Activated CD4-positive, alpha-beta memory T cell treated with anti-CD3 and anti-CD28 coated beads for 36 hours (primary cell): ENCODE data around the gene TMEM131L. TPM values are rescaled to one million over a fixed set of nuclear protein-coding genes. Genes with fewer than 3 reads are reported as not detected.
"Not testable (repeated sequence)": the region's sequence is repeated elsewhere in the genome, so short reads cannot be mapped to it uniquely, and the experiment has no call there.

ENCODE experiments used
- CTCF ChIA-PET: fragments of 350-600 bp; sonication (Branson Sonifier 250); formaldehyde crosslinking; loops from one replicate; lab custom pipeline; 2021; ENCODE audit warnings: antibody characterized with exemption, inconsistent platforms; lab: Charles Lee
- POLR2A ChIA-PET: fragments of 350-600 bp; sonication (Branson Sonifier 250); formaldehyde crosslinking; loops from one replicate; lab custom pipeline; 2021; ENCODE audit warnings: antibody characterized with exemption; lab: Charles Lee
- DNase-seq: peaks from one replicate; pipeline ENCODE4 v3.0.0-alpha.2; 2020
- H3K27ac Mint-ChIP-seq: one replicate; pipeline ENCODE4 v1.8.0; 2021; ENCODE audit warnings: mixed read lengths
- H3K27me3 Mint-ChIP-seq: one replicate; pipeline ENCODE4 v1.8.0; 2021; ENCODE audit warnings: mixed read lengths
- H3K36me3 Mint-ChIP-seq: one replicate; pipeline ENCODE4 v1.8.0; 2021; ENCODE audit warnings: mixed read lengths
- H3K4me1 Mint-ChIP-seq: one replicate; pipeline ENCODE4 v1.8.0; 2021; ENCODE audit warnings: low read depth, mixed read lengths
- H3K4me3 Mint-ChIP-seq: one replicate; pipeline ENCODE4 v1.8.0; 2021; ENCODE audit warnings: mild to moderate bottlenecking, mixed read lengths
- H3K9me3 Mint-ChIP-seq: one replicate; pipeline ENCODE4 v1.8.0; 2021; ENCODE audit warnings: mixed read lengths
- intact Hi-C: fragments of 100-400 bp; cut with micrococcal nuclease; formaldehyde crosslinking; loops from one replicate; pipeline ENCODE4 v1.15.1; 2023
- total RNA-seq, 2 experiments: library from RNA; stranded (reverse); gene quantifications; one replicate each; pipeline ENCODE4 v1.2.3, GENCODE V29; 2021

Gene TMEM131L
- total RNA-seq, 2 experiments from 2014 or later = 32.7 to 33.3 TPM

DNA sequence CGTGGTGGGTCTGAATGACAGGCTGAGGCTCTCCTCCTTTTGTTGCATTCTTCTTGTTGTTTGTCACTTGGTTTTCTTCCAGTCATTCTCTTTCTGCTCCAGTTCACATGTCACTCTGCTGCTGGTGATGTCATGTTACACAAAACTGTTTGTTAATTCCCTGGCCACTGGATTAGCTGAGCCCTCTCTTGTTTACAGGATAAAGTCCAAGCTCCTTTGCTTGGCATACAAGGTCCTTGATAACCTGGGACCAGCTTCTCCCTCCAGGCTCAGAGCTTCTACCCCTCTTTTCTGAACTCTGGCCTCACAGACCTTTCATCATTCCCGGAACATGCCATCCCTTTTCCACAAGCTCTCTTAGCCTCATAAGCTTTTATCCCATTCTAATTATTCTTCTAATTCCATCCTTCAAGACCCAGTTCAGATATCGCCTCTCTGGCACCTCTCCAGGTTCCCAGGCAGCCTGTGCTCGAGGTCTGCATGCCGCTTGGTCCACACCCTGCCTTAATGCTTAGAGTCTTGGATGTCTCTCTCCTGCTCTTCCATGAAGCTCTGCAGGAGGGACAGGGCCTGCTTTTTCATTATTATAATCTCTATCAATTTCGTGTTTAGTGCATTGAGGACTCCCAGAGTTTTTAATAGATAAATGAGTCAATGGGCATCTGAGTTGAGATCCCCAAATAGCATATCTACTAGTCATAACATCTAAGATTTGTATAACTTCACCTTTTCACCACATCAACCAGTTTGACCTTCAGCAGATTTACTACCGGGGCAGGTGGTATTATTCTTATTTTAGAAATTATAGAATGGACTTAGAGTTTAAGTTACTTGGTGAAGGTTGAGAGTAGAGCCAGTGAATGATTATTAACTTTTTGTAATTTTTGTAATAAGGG lies 98.7 kb downstream of the TMEM131L start:
- Mint-ChIP-seq H3K27ac (no peak overlapping the region), H3K27me3 (no peaks in the 10 kb centered on the region), H3K9me3 (peaks cover 9% of the 10 kb centered on the region), H3K4me1 (peaks cover 56% of the 10 kb centered on the region), H3K4me3 (no peak overlapping the region), H3K36me3 (peaks cover 34% of the 10 kb centered on the region)
- DNase-seq = no peak
- intact Hi-C loops = no loop called here
- POLR2A ChIA-PET = no interaction called here
- CTCF ChIA-PET = interaction anchor here (1.1 to 1.7 kb wide), 2 partner anchors 9 to 408 kb away, joined by 3 to 9 read pairs; no protein-coding TSS in a partner anchor

DNA sequence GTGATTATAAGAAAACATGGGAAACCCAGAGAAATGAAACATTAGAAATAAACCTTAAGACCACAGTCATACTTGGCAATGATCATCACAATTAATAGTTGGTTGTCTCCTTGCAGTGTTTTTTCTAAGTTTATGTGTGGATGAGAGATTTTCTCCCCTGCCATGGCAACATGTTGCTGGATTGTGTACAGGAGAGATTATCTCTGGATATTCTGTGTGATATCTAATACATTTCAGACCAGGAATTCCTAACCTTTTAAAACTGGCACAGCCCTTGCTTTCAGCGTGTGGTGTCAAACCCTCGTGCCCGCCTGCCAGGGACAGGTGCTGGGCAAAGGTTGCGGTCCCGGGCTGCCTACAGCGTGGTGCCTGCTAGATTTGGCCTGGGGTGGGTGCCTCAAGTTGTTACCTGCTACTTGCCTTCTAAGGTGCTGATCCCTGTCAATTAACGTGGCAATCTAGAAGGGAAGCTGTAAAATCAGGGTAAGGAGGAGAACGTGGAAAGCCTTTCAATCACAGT lies 100.5 kb downstream of the TMEM131L start:
- ChIA-PET POLR2A (no interaction called here), CTCF (no interaction called here)
- Mint-ChIP-seq H3K36me3 (peaks cover 17% of the 10 kb centered on the region), H3K27ac (no peak overlapping the region), H3K4me3 (no peak overlapping the region), H3K4me1 (peaks cover 56% of the 10 kb centered on the region), H3K9me3 (no peaks in the 10 kb centered on the region), H3K27me3 (no peaks in the 10 kb centered on the region)
- intact Hi-C loops = no loop called here
- DNase-seq = no peak

DNA sequence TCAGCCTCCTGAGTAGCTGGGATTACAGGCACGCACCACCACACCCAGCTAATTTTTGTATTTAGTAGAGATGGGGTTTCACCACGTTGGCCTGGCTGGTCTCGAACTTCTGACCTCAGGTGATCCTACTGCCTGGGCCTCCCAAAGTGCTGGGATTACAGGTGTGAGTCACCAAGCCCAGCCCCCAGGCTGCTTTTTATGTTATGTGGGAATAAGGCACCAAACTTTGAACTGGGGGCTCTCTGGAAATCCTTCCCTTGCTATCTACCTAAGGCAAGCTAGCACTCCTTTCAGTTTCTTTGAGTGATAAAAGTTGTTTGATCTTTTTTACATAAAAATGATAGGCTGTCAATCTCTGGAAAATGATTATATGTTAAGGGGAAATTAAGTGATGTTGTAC lies 101.5 kb downstream of the TMEM131L start:
- POLR2A ChIA-PET, DNase-seq, H3K9me3 Mint-ChIP-seq, H3K4me3 Mint-ChIP-seq, intact Hi-C loops, H3K27ac Mint-ChIP-seq, H3K27me3 Mint-ChIP-seq: not testable (repeated sequence)
- CTCF ChIA-PET = interaction anchor here (1.0 to 1.4 kb wide), 3 partner anchors 19 to 135 kb away, joined by 3 to 4 read pairs (median 3); no protein-coding TSS in a partner anchor
- H3K4me1 Mint-ChIP-seq = peaks cover 58% of the 10 kb centered on the region
- H3K36me3 Mint-ChIP-seq = peaks cover 16% of the 10 kb centered on the region

GRCh38 chr4:153570228-153570973 lies 104.2 kb downstream of the TMEM131L start:
- CTCF ChIA-PET = interaction anchor here (1.6 kb wide), 1 partner anchor 82 kb away, joined by 3 read pairs; no protein-coding TSS in a partner anchor
- DNase-seq = no peak
- no peaks in the 10 kb centered on the region for H3K9me3 Mint-ChIP-seq
- H3K27me3 Mint-ChIP-seq = no peaks in the 10 kb centered on the region
- H3K27ac Mint-ChIP-seq = no peak overlapping the region
- intact Hi-C loops = loop anchor here (5.0 to 10.0 kb wide), 2 partner anchors 46 to 418 kb away; no protein-coding TSS in a partner anchor
- H3K36me3 Mint-ChIP-seq = peaks cover 5% of the 10 kb centered on the region
- no peak overlapping the region for H3K4me3 Mint-ChIP-seq
- H3K4me1 Mint-ChIP-seq = peaks cover 66% of the 10 kb centered on the region
- POLR2A ChIA-PET = no interaction called here

DNA sequence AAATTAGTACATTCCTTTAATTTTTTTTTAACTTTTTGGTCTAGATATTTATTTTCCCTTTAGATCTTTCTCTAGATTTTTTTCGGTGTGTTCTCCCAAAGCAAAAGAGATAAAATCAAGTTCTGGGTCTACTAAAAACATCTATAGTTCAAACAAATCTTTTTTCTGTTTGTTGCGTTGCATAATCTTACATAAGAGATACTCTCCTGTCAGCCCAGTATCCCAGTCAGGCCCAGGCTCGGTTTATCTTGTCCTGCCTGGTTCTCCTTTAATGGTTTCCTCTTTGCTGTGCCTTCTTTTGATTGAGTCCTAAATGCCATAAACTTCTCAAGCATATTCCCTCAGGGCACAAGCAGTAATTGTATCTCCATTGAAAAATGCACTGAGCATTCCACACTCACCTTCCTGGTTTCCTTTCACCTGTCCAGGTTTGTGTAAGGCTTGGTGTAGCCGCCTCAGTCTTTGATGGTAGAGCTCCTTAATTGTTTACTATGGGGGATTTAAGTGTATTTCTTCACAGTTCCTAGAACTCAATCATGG lies 104.9 kb downstream of the TMEM131L start:
- intact Hi-C loops = loop anchor here (5.0 to 10.0 kb wide), 2 partner anchors 46 to 419 kb away; no protein-coding TSS in a partner anchor
- Mint-ChIP-seq H3K4me3 (no peak overlapping the region), H3K9me3 (no peaks in the 10 kb centered on the region), H3K27ac (no peak overlapping the region), H3K27me3 (no peaks in the 10 kb centered on the region), H3K4me1 (peaks cover 68% of the 10 kb centered on the region), H3K36me3 (peaks cover 5% of the 10 kb centered on the region)
- DNase-seq = no peak
- ChIA-PET POLR2A (no interaction called here), CTCF (interaction anchor here (1.3 to 1.6 kb wide), 3 partner anchors 35 to 138 kb away, joined by 3 to 5 read pairs (median 3); no protein-coding TSS in a partner anchor)

DNA sequence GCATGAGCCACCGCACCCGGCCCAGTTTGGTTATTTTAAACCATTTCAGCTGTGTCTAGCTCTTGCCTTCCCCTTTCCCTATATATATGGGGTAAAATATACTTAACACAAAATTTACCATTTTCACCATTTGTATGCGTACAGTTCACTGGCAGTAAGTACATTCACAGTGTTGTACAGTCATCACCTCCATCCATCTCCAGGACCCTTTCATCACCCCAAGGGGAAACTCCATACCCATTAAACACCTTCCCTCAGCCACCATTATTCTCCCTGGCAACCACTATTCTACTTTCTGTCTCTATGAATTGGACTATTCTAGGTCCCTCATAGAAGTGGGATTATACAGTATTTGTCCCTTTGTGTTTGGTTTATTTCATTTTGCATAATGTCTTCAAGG lies 106.4 kb downstream of the TMEM131L start:
- H3K36me3 Mint-ChIP-seq = peaks cover 5% of the 10 kb centered on the region
- peak overlapping the region; percentile 4 for H3K27ac Mint-ChIP-seq
- CTCF ChIA-PET = interaction anchor here (1.1 to 2.4 kb wide), 8 partner anchors 37 to 227 kb away, joined by 3 to 42 read pairs (median 16); partner anchors contain the start of genes MND1 and TMEM131L
- no peaks in the 10 kb centered on the region for H3K27me3 Mint-ChIP-seq
- intact Hi-C loops = loop anchor here (5.0 to 10.0 kb wide), 2 partner anchors 48 to 420 kb away; no protein-coding TSS in a partner anchor
- DNase-seq = no peak
- H3K4me3 Mint-ChIP-seq = no peak overlapping the region
- POLR2A ChIA-PET = interaction anchor here (0.6 kb wide), 1 partner anchor 125 kb away, joined by 6 read pairs; no protein-coding TSS in a partner anchor
- peaks cover 67% of the 10 kb centered on the region for H3K4me1 Mint-ChIP-seq
- H3K9me3 Mint-ChIP-seq = no peaks in the 10 kb centered on the region

DNA sequence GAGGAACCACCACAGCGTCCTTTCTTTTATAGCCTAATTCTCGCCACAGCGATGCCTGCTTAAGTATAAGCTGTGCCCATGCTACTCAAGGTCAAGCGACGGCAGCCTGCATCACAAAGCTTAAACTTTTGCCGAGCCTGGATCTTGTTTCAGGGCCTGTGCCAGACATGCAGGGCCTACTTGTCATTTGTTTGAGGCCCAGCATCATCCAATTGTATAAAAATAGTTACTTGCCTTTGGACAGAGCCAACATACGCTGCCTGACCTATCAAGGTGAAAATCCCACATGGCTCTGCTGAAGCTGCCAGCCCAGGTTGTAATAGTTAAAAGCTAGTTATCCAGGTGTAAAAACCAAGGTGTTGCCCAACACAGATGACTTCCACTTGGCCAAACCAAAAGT lies 107.1 kb downstream of the TMEM131L start:
- intact Hi-C loops = loop anchor here (5.0 to 10.0 kb wide), 2 partner anchors 48 to 421 kb away; no protein-coding TSS in a partner anchor
- POLR2A ChIA-PET = interaction anchor here (0.6 to 1.8 kb wide), 5 partner anchors 32 to 126 kb away, joined by 3 to 6 read pairs (median 3); partner anchors contain the start of gene TMEM131L
- DNase-seq = no peak
- H3K27ac Mint-ChIP-seq = peak overlapping the region; percentile 35
- no peaks in the 10 kb centered on the region for H3K9me3 Mint-ChIP-seq
- no peaks in the 10 kb centered on the region for H3K27me3 Mint-ChIP-seq
- peaks cover 5% of the 10 kb centered on the region for H3K36me3 Mint-ChIP-seq
- H3K4me3 Mint-ChIP-seq = no peak overlapping the region
- CTCF ChIA-PET = interaction anchor here (1.0 to 2.4 kb wide), 23 partner anchors 9 to 431 kb away, joined by 3 to 42 read pairs (median 10); partner anchors contain the start of genes MND1 and TMEM131L
- peaks cover 61% of the 10 kb centered on the region for H3K4me1 Mint-ChIP-seq

- ChIA-PET CTCF (interaction anchor here (0.5 to 2.4 kb wide), 36 partner anchors 9 to 432 kb away, joined by 3 to 42 read pairs (median 7); partner anchors contain the start of genes MND1 and TMEM131L), POLR2A (interaction anchor here (1.0 to 1.8 kb wide), 6 partner anchors 33 to 459 kb away, joined by 3 to 6 read pairs (median 4); partner anchors contain the start of gene TMEM131L)
- Mint-ChIP-seq H3K36me3 (peaks cover 5% of the 10 kb centered on the region), H3K27ac (peak overlapping the region; percentile 30), H3K27me3 (no peaks in the 10 kb centered on the region), H3K4me1 (peaks cover 55% of the 10 kb centered on the region), H3K9me3 (no peaks in the 10 kb centered on the region), H3K4me3 (no peak overlapping the region)
- DNase-seq = peak; percentile 73
- intact Hi-C loops = loop anchor here (1.0 to 10.0 kb wide), 7 partner anchors 33 to 422 kb away; partner anchors contain the start of gene MND1
These were observed 108.0 kb downstream of the TMEM131L start for GRCh38 chr4:153573881-153574802.

DNA sequence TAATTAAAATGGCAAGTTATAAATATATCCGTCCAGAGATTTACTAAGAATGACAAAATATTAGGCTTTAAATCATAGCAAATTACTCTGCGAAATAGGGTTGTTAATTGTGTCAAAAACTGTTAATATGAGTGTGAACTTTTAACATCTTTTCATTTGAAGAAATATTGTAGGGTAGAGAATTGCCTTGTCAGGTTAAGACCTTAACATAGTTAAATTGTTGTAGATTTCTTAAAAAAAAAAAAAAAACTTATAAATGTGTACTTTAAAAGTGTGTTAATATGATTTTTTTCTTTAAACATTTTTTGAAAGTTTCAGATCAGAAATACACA lies 110.2 kb downstream of the TMEM131L start:
- Mint-ChIP-seq H3K4me1 (peaks cover 37% of the 10 kb centered on the region), H3K27me3 (no peaks in the 10 kb centered on the region), H3K36me3 (peaks cover 8% of the 10 kb centered on the region), H3K27ac (no peak overlapping the region), H3K4me3 (no peak overlapping the region), H3K9me3 (no peaks in the 10 kb centered on the region)
- CTCF ChIA-PET = interaction anchor here (0.8 to 2.4 kb wide), 4 partner anchors 74 to 231 kb away, joined by 4 to 16 read pairs (median 9); partner anchors contain the start of gene MND1
- intact Hi-C loops = loop anchor here (10.0 kb wide), 1 partner anchor 52 kb away; no protein-coding TSS in a partner anchor
- POLR2A ChIA-PET = no interaction called here
- no peak for DNase-seq

DNA sequence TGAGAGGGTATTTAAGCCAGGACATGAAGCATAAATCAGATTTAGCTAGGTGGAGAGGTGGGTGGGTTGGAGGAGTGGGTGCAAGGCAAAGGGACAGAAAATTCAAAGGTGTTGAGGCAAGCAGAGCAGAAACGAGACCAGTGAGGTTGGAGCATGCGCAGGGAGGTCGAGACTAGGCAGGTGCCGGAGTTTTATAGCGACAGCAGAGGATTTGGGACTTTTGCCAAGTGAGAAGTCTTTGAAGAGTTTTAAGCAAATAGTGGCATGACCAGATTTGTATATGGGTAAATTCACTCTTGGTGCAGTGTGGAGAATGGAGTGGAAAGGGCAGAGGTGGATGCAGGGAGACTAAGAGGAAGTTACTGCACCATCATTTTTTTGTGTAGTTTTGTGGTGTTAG lies 110.9 kb downstream of the TMEM131L start:
- DNase-seq = no peak
- Mint-ChIP-seq H3K9me3 (no peaks in the 10 kb centered on the region), H3K27ac (no peak overlapping the region), H3K4me3 (no peak overlapping the region), H3K36me3 (peaks cover 5% of the 10 kb centered on the region), H3K4me1 (peaks cover 33% of the 10 kb centered on the region), H3K27me3 (no peaks in the 10 kb centered on the region)
- intact Hi-C loops = loop anchor here (10.0 kb wide), 1 partner anchor 52 kb away; no protein-coding TSS in a partner anchor
- ChIA-PET POLR2A (no interaction called here), CTCF (interaction anchor here (0.6 to 2.4 kb wide), 7 partner anchors 66 to 262 kb away, joined by 3 to 16 read pairs (median 4); partner anchors contain the start of gene MND1)
